Transverse colon (tissue), 3 donors: ENCODE data around the gene YPEL4.

Source experiments
- CTCF ChIP-seq, 5 experiments: fragments of 200-600 bp in 3 of 5; fragments of 450-650 bp in 2 of 5; sonication (generic) in 3 of 5; IDR thresholded peaks; 1 replicate in 2 of 5; 2 replicates in 3 of 5; pipeline ENCODE4 v1.5.1; 2016 to 2017; ENCODE audit warnings: antibody characterized with exemption in 5 of 5, inconsistent platforms in 3 of 5, mild to moderate bottlenecking in 2 of 5, moderate library complexity in 1 of 5
- POLR2A ChIP-seq: fragments of 450-650 bp; IDR thresholded peaks from one replicate; pipeline ENCODE4 v1.6.1; 2016; ENCODE audit warnings: antibody characterized with exemption, mild to moderate bottlenecking, moderate library complexity

DNA sequence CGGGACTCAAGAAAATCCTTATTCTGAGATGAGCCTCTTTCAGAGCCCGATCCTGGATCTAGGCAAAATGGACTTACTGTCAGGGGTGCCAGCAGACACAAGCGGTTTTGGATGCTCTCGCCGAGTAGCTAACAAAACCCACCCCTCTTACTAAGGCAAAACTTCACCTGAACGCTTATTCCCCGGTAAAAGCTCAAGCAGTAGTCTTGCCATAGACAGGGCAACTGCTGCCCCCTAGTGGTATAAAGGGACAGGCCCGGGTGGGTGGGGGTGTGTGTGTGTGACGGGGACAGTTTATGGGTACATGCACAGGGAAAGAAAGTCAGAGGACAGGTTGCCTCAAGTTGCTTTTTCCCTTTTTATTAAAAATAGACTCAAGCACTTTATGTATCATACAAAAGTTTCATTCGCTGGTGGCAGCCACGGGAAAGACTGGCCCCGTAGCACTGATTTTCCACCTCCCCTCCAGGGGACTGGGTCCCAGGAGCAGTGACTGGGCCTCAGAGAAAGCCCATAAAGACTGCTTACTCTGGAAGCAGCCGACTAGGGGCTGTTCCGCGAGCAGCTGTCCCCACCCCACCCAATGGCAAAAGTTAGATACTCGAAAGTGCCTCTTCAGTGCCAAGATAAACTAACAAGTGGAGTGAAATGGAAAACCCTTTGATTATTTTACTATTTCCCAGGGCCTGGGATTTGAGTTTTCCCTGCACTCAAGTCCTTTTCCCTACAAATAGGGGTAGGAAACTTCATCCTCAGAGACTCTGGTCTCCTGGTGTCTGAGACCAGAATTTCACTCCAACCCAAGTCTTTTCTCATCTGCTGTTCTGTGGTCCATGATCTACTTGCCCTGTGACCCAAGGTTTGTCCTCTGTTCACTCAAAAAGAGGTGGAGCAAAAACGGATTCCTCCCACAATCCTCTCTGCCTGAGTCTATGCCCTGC is 4.7 kb downstream of the YPEL4 start:
- TF ChIP-seq CTCF (IDR thresholded peaks at IDR 0.05) (peak; percentile 76 to 93 (median 91)), POLR2A (no peak)
